Measurements from ENCODE around the gene CACNA2D4.

DNA sequence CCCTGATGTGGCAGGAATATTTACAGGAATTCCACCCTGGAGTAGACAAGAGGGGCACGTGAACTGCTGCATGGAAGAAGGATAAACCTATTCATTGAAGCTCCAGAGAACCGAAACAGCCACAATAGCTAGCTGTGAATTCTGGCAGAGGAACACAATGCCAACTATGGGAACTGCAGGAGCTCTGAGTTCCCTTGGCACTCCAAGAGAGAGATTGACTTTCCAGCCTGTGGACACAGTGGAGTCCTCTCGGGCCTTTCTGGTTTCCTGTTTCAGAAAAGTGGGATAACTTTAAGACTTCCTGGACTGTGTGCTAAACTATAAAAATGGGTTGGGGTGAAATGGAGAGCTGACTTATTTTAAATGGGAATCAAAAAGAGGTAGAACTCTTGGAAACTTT lies 11.9 kb downstream of the CACNA2D4 start:
- TF ChIP-seq, protein P1, sequence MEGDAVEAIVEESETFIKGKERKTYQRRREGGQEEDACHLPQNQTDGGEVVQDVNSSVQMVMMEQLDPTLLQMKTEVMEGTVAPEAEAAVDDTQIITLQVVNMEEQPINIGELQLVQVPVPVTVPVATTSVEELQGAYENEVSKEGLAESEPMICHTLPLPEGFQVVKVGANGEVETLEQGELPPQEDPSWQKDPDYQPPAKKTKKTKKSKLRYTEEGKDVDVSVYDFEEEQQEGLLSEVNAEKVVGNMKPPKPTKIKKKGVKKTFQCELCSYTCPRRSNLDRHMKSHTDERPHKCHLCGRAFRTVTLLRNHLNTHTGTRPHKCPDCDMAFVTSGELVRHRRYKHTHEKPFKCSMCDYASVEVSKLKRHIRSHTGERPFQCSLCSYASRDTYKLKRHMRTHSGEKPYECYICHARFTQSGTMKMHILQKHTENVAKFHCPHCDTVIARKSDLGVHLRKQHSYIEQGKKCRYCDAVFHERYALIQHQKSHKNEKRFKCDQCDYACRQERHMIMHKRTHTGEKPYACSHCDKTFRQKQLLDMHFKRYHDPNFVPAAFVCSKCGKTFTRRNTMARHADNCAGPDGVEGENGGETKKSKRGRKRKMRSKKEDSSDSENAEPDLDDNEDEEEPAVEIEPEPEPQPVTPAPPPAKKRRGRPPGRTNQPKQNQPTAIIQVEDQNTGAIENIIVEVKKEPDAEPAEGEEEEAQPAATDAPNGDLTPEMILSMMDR (IDR thresholded peaks at IDR 0.05; ENCODE audit: low read depth, low read length, missing input control): no peak
- TF ChIP-seq GABPA (IDR thresholded peaks at IDR 0.05 in 1 of 2, conservative IDR thresholded peaks at IDR 0.05 in 1 of 2) (no peak), SP1 (IDR thresholded peaks at IDR 0.05) (no peak), YY1 (IDR thresholded peaks at IDR 0.05) (no peak), HNF4A (conservative IDR thresholded peaks at IDR 0.05) (no peak), JUND (IDR thresholded peaks at IDR 0.05) (no peak), RXRA (IDR thresholded peaks at IDR 0.05) (no peak), RAD21 (IDR thresholded peaks at IDR 0.05) (no peak), REST (IDR thresholded peaks at IDR 0.05) (no peak), TAF1 (conservative IDR thresholded peaks at IDR 0.05) (no peak), EGR1 (IDR thresholded peaks at IDR 0.05; ENCODE audit: low read depth in 2 of 2) (no peak)
- TF ChIP-seq, protein P2, sequence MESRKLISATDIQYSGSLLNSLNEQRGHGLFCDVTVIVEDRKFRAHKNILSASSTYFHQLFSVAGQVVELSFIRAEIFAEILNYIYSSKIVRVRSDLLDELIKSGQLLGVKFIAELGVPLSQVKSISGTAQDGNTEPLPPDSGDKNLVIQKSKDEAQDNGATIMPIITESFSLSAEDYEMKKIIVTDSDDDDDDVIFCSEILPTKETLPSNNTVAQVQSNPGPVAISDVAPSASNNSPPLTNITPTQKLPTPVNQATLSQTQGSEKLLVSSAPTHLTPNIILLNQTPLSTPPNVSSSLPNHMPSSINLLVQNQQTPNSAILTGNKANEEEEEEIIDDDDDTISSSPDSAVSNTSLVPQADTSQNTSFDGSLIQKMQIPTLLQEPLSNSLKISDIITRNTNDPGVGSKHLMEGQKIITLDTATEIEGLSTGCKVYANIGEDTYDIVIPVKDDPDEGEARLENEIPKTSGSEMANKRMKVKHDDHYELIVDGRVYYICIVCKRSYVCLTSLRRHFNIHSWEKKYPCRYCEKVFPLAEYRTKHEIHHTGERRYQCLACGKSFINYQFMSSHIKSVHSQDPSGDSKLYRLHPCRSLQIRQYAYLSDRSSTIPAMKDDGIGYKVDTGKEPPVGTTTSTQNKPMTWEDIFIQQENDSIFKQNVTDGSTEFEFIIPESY (IDR thresholded peaks at IDR 0.05): no peak
- TF ChIP-seq, protein P3, sequence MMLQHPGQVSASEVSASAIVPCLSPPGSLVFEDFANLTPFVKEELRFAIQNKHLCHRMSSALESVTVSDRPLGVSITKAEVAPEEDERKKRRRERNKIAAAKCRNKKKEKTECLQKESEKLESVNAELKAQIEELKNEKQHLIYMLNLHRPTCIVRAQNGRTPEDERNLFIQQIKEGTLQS (IDR thresholded peaks at IDR 0.05): no peak
- TF ChIP-seq, protein P4, sequence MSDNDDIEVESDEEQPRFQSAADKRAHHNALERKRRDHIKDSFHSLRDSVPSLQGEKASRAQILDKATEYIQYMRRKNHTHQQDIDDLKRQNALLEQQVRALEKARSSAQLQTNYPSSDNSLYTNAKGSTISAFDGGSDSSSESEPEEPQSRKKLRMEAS (IDR thresholded peaks at IDR 0.05): no peak
